Gastrocnemius medialis (tissue), 4 donors: ENCODE results near the gene ST6GALNAC2.

Experiments used
- CTCF ChIP-seq, 5 experiments: fragments of 450-650 bp in 3 of 5; fragments of 200-600 bp in 2 of 5; sonication (generic) in 2 of 5; IDR thresholded peaks in 4 of 5; conservative IDR thresholded peaks in 1 of 5; 1 replicate in 4 of 5; 2 replicates in 1 of 5; pipeline ENCODE4 v1.5.1; 2016 to 2019; ENCODE audit warnings: antibody characterized with exemption in 5 of 5, mild to moderate bottlenecking in 3 of 5, moderate library complexity in 3 of 5
- POLR2A ChIP-seq, 2 donors: fragments of 450-650 bp; IDR thresholded peaks; one replicate each; pipeline ENCODE4 v1.6.1; 2017; ENCODE audit warnings: antibody characterized with exemption in 2 of 2, mild to moderate bottlenecking in 2 of 2, moderate library complexity in 2 of 2

DNA sequence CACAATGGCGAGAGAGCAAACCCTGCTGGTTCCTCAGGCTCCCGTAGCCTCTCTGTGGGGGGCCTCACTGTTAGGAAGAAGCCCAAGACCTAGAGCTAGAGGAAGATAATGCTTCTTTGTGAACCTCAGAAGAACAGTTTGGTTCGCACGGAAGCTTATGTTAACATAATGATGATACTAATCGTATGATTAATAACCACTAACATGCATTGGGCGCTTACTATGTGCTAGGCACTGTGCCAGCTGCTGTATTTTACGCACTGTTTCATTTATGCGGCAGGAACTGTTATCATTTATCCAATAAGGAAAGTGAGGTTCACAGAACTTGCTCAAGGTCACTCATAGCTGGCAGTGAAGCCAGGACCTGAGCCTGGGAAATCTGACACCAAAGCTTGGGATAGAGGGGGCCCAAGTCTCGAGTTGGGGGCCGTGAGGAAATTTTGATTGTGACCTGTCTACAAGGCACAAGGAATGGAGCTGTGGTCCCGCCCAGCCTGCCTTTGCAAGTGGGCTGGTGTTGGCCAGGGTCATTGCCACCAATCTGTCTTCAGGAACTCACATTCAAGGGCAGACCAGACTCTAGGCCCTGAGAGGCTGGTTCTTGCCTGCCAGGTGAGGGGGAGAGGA lies 39.0 kb downstream of the ST6GALNAC2 start:
- TF ChIP-seq CTCF (IDR thresholded peaks at IDR 0.05 in 4 of 5, conservative IDR thresholded peaks at IDR 0.05 in 1 of 5) (no peak), POLR2A (IDR thresholded peaks at IDR 0.05) (no peak)
